GM12873 (cell line): ENCODE data around the gene GDAP1L1.

Source experiments
- CTCF ChIP-seq: IDR thresholded peaks from 2 replicates; pipeline ENCODE4 v1.5.1; 2012; ENCODE audit warnings: low read depth, mild to moderate bottlenecking, moderate library complexity, low read length, control low read depth; ENCODE audit not compliant: insufficient read depth; ENCODE audit errors: missing control alignments

Gene GDAP1L1

GRCh38 chr20:44247586-44248409 lies 690 bp downstream of the GDAP1L1 start:
- TF ChIP-seq CTCF, result peak; percentile 55

- no peak for TF ChIP-seq CTCF
These were observed 1.3 kb downstream of the GDAP1L1 start for GRCh38 chr20:44248410-44248759.

GRCh38 chr20:44251284-44251683 lies 4.2 kb downstream of the GDAP1L1 start:
- TF ChIP-seq CTCF, result no peak

GRCh38 chr20:44253528-44253927 lies 6.4 kb downstream of the GDAP1L1 start:
- no peak for TF ChIP-seq CTCF

- no peak for TF ChIP-seq CTCF
These were observed 7.0 kb downstream of the GDAP1L1 start for GRCh38 chr20:44254073-44254472.

GRCh38 chr20:44255942-44256341 lies 8.8 kb downstream of the GDAP1L1 start:
- no peak for TF ChIP-seq CTCF

- no peak for TF ChIP-seq CTCF
These were observed 9.9 kb downstream of the GDAP1L1 start for GRCh38 chr20:44256961-44257360.
